ENCODE data around the gene CAMKMT.

The CAMKMT gene

DNA sequence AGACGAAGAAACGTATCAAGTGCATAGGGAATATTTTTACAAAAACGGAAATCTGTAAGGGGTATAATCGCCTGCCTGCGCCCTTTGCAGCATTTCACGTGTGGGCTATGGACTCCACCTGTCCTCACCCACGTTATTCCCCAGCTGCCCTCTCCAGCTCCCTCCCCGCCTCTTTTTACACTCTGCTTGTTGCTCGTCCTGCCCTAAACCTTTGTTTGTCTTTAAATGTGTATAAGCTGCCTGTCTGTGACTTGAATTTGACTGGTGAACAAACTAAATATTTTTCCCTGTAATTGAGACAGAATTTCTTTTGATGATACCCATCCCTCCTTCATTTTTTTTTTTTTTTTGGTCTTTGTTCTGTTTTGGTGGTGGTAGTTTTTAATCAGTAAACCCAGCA is 410.4 kb downstream of the CAMKMT start:
- DNase-seq (ENCODE audit: low spot score): no peak

DNA sequence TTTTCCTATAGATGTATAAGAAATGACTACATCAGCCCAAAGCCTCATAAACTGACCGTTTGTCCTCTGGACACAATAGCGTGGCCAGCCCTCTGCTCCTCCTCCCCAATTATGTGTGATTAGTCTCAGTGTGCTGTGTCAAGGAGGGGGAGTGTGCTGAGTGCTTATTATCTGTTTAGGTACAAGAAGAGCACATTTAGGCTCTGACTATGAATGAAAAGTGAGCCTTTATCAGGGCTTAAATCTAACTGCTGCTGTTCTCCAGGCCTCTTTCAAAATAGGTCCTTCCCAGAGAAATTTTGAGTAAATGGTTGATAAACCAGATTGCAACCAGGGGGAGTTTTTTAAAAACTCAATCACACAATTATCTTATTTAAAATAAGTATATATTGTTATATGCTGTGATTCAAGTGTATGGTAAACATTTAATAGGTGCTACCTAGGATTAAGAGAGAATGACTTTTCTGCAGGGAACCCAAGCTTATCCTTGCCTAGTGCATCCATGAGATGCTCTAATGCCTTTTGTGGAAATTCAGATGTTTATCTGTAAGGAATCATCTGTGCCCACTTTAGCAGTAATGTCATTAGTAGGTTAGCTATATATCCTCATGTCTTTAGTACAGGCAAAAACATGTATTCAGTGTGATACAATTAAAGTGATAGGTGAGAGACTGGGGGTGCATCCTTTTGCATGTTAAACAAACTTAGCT is 411.1 kb downstream of the CAMKMT start:
- DNase-seq (ENCODE audit: low spot score): no peak

DNA sequence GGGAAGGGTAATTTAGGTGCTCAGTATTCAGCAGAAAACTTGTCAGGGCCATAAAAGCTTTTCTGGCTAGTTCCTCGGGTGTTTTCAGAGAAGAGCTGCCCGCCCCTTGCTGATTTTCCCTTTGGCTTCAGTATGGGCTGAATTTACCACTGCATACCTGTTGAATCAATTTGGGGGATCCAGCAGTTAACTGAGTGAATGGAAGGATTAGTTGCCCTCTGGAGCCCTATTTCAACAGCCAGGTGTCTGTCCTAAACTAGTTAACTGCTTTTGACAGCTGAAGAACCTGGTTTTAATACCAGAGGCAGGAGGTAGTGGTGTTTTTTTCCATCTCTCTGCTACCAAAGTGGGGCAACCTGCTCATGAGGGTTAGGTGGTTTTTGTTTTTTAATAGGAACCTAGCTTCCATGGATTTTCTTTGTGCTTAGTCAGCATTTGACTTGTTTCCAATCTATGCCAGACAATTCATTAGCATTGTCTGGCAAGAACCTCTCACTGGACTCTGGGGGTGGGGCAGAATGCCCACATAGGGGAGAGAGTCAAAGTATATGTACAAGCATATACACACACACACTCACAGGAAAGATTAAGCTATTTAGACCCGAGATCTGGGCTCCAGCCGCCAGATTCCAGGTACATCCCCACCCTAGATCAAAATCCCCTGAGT is 413.2 kb downstream of the CAMKMT start:
- no peak for DNase-seq (ENCODE audit: low spot score)

DNA sequence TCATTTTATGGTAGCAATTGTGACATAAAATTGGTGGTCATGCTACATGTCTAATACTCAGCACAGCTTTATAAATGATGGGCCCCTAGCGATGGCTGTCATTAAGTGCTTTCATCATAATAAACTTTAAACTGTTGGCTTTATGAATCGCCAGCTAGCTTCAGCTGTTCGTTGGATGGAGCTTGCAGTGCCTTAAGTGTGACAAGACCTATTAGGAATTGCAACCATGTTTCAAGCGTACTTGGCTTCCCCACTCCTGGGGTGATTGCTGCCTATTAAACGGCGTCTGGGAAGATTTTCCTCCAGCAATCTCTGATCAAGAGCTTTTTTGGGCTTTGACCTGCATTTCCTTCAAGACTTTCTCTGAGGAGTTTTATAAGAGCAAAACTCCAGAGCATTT is 415.3 kb downstream of the CAMKMT start:
- no peak for DNase-seq (ENCODE audit: low spot score)

DNA sequence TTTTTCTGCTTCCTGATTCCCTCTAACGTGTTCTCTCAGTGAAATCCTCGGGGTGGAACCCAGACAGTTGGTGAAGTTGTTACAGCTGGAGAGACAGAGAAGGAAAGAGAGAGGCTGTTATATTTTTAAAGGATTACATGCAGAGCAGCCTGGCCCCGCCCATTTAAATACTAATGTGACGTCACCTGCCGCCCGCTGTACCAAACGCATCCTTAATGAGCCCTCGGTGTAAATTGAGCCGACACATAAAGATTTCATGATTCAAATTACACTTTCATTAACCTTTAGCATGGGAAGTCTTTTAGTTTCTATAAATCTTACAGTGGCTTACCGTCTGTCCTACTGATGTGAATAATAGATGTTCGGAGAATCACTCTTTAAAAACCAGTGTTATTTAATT is 415.8 kb downstream of the CAMKMT start:
- no peak for DNase-seq (ENCODE audit: low spot score)

DNA sequence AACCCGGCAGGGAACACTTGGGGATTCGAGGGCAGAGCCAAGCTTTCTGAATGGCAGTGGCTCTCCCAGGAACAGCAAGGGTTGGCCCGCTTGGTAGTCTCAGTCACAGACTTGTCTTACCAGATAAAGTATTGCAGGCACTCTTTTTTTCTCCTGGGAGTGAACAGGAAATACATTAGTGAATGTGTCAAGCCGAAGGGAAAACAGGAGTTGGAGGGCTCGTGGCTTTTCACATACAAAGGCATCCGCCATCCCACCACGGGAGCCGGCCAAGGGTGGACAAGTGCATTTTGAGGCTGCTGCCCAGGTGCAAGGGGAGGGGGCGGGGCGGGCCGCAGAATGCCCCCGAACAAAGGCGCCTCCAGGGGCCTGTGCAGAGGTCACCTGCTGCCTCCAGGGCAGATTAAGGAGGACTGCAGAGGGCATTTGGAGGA is 416.5 kb downstream of the CAMKMT start:
- no peak for DNase-seq (ENCODE audit: low spot score)

DNA sequence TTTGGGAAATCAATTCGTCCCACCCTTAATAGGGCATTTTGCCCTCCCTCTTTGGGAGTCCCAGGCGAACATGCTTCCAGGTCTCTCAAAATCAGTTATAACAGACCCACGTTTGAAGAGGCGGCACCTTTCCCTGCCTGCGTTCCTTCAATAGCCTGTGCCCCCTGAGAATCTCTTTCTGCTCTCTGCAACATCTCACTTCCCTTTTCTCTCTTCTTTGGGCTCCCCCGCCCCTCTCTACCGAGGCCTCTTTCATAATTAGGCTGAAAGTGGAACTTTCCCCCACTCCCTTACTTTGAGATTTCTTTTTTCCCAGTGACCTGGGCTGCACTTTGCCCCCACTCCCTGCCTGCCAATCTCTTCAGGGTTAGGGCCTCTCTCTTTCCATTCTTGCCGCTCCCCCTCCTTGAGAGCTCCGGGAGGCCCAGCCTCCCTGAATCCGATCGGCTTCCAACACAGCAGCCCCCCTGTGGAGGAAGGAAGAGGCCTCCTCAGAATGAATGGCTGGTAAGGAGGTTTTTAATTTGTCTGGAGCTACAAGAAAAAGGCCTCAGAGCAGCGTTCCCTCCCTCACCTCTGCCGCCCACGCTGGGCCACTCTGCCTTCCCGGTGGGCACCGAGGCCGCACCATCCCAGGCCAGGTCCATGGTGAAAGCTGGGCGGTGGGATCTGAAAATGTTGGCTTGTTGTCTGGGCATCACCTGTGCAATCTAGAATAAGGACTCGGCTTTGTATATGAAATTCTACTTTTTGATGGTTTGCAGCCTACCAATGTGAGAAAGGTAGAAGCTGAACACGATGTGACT is 417.1 kb downstream of the CAMKMT start:
- no peak for DNase-seq (ENCODE audit: low spot score)

DNA sequence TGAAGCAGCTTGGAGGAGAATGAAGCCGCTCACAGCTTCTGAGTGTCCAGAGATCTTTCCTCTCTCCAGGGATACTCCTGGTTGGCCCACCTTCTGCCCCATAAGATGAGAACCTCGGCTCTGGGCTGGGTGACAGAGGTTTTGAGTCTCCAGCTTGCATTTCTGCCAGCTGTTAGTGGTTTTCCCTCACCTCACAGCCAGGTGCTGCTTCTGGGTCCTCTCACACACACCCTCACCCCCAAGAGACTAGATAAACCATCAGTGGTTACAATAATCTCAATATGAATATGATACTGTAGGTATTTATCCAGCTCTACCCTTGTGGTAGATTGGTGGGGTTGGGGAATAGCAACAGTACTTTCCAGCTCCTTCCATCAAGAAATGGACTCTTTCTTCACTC is 418.0 kb downstream of the CAMKMT start:
- DNase-seq (ENCODE audit: low spot score): no peak

DNA sequence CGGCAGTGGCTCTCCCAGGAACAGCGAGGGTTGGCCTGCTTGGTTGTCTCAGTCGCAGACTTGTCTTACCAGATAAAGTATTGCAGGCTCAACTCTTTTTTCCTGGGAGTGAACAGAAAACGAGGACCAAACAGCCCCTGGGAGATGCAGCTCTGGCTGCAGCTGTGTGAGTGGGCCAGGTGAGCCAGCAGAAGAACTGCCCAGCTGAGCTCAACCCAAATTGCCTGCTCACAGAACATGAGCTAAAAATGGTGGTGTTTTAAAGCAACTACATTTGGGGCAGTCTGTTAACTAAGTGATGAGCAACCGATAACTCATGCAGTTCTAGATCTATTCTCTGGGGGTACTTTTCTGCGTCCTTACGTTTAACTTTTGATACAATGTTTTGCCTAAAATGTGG is 418.7 kb downstream of the CAMKMT start:
- no peak for DNase-seq (ENCODE audit: low spot score)

DNA sequence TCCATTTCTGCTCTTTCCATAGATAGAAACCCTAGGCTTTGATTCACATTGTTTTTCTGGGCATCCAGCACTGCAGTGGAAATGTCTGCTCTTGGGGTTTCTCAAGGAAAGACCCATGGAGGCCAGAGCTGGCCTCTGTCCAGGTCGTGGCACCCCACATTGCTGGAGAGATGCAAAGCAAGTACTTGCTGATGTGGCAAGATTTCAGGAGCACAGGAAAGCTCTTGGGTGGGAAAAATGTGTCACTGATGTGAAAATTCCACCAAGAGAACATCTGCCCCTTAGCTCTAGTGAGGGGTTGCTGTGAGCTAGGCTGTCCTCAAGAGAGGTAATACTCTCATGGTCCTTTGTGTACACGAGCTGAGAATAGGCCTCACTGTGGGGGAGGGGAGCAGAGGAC is 423.7 kb downstream of the CAMKMT start:
- DNase-seq (ENCODE audit: low spot score): no peak

DNA sequence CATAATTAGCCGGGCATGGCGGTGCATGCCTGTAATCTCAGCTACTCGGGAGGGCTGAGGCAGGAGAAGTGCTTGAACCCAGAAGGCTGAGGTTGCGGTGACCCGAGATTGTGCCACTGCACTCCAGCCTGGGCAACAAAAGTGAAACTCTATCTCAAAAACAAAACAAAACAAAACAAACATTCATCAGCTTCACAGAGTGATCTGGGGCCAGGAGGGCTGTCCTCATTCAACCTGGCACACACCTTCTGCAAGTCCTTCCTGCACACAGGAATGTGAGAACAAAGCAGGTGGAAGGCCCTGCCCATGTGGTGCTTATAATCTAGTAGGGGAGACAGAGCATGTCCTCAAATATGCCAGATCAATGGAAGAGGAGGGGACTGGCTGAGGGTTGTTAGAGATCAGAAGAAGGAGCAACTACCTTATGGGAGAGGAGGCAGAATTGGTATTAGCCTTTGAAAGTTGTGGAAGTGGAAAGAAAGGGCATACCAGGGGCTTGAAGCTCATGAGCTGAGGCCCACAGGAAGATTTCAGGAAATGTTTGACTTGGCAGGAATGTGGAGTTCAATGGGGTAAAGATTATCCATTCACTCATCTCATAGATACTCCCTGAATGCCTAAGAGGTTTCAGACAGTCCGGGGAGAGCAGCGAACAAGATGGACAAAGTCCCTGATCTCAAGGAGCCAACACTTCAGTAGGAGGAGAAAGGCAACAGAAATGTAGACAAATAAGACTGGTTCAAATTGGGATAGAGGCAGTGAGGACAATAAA is 424.5 kb downstream of the CAMKMT start:
- no peak for DNase-seq (ENCODE audit: low spot score)

DNA sequence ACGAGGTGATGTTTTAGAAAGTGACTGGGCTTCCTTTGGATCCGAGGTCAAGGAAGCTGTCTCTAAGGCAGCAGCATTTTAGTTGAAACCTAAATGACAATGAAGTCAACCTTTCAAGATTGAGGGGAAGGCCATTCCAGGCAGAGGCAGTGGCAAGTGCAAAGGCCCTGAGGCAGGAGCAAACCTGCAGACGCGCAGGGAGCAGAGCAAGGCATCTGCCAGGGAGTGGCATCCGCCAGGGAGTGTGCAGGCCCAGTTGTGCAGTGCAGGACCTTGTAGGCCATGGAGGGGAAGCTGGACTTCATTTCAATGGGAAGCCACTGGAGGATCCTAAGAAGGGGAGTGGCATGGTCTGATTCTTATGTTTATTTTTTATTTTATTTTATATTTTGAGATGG is 425.1 kb downstream of the CAMKMT start:
- DNase-seq (ENCODE audit: low spot score): no peak

DNA sequence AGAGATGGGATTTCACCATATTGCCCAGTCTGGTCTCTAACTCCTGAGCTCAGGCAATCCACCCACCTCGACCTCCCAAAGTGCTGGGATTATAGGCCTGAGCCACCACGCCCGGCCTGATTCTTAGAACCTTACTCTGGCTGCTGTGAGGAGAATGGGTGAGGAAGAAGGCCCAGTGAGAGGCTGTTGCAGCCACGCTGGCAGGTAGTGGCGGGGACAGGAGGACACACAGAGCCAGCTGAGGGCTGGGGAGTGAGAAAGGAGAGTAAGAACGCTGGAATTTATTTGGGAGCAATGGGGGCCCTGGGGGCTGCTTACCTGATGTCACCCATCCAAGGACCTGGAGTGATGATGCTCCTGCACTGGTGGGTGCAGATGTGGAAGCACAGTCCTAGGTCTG is 425.9 kb downstream of the CAMKMT start:
- no peak for DNase-seq (ENCODE audit: low spot score)

DNA sequence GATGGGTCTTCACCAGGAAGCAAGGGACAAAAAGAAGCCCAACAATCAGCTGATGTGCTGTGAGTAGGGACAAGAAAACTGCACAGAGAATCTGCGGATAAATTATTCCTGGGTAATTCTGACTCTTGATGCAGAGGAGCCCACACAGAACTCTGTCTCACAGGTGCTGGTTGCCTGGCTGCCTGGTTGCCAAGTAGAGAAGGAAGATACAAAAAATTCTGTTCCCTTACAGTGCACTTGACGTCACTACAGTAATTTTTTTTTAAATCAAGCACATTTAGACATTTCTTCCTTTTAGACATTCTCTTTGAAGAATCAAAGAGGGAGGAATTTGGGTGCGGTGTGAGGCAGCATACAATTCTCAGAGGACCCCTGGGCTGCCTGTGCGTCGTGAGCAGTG is 427.7 kb downstream of the CAMKMT start:
- no peak for DNase-seq (ENCODE audit: low spot score)

DNA sequence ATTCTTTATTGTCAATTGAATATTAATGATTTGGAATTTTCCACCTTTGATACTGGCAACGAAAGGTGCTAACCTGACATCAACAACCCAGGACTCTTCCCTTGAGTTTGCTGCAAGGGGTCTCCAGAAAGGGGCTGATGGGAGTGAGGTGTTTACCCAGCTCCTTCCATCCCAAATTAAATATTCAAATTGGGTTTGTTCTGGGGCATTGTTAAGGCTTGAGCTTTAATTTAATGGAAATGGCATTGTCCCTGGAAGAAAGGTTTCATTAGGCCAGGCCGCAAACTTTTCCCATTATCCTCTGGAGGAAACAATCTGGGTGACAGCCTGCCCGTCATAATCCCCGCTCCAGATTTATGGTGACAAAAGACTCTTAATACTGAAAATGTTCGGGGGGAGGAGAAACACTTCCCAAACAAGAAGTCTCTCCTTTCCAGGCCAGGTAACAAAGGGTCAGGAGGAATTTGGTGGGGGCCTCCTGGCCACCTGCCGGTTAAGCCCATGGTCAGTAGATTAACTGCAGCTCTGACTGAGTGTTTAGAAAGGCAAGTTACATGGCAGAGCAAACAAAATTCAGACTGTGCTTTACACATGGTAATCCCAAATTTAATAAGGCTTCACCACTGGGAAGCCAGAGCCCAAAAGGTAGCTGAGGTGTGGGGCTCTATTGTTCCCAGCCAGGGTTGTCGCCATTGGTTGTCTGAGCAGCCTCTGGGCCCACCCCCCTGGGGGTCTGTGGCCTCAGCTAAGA is 428.4 kb downstream of the CAMKMT start:
- no peak for DNase-seq (ENCODE audit: low spot score)

DNA sequence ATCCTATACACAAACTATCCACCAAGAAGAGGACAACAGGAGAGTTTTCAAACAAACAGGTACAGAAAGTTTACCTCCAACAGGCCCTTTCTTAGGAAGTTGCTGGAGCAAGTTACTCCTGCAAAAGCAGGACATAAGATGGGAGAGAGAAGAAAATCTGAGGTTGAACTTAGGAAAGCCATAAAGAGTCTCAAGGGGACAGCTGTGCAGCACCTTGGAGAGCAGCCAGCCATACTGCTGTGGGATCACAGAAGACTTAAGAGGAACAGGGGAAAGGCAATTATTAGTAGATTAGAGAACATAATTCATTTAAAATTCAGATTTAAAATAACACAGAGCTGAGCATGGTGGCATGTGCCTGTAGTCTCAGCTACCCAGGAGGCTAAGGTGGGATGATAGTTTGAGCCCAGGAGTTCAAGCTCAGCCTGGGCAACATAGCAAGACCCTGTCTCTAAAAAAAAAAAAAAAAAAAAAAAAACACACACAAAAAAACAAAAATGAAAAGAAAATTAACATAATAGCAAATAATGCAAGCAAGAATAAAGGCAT is 431.6 kb downstream of the CAMKMT start:
- no peak for DNase-seq (ENCODE audit: low spot score)

DNA sequence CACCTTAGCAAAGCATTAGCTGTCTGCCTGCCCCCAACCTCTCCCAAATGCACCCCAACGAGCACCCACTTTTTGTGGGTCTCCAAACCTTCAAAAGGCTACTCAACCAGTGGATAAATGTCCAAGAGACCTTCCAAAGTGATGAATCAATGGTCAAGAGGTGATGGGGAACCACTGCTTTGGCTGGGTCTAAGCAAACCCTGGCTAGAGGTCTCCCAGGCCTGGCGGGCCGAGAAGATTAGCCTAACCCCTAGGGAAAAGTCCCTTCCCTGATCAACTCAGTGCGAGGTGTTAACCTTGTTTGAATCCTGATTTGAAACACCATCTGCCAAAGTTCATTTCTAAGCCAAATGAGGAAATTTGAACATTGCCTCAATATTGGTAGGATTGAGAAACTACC is 435.0 kb downstream of the CAMKMT start:
- DNase-seq (ENCODE audit: low spot score): no peak

DNA sequence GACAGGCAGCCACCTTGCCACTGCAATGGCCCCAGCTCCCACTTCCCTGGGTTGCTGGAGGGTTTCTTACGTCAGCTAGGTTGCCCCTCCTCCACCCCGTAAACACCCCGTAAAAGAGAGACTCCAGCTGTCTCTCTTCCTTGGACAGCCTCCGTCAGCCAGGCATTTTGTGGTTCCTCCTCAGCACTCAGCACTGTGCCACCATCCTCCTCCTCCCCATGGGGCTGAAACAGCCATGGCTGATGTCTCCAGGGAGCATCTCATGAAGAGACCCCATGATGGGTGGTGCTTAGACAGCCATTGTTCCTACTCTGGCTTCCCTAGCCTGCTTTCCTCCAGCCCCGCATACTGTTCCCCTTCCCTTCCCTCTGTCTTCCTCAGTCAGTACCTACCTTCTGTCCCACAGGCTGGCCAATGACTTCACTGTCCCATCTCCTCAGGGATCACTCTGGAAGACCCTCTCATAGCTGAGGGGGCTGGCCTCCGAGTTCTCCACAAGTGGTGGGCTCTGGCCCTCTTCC is 436.5 kb downstream of the CAMKMT start:
- no peak for DNase-seq (ENCODE audit: low spot score)

DNA sequence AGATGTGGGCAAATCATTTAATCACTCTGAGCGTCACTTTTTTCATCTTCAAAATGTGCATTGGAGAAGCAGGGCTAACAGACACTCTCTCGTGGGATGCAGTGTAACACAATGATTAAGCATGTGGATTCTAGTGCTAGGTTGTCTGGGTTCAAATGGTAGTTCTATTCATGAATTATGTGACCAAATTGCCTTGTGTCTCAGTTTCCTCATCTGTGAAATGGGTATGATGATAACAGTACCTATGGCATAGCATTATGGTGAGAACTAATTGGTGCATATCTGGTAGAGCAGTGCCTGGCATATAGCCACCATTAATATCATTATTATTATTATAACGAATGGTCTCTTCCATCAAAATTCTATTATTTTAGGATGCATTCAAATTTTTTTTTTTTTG is 437.4 kb downstream of the CAMKMT start:
- DNase-seq (ENCODE audit: low spot score): no peak

DNA sequence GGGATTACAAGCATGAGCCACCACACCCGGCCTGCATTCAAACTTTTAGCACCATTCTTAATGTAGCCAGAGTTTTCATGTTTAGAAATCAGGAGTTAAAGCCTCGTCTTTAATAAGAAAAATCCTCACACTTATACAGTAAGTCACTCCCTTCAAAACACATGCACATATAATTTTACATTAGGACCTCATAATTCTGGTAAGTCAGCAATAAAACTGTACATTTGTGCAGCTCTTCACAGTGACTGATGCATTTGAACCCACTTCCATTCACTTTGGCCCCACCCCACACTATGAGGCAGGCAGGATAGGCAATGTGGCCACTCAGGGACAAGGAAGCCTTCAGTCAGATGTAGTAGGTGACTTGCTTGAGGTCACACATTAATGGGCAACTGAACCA is 438.0 kb downstream of the CAMKMT start:
- no peak for DNase-seq (ENCODE audit: low spot score)

DNA sequence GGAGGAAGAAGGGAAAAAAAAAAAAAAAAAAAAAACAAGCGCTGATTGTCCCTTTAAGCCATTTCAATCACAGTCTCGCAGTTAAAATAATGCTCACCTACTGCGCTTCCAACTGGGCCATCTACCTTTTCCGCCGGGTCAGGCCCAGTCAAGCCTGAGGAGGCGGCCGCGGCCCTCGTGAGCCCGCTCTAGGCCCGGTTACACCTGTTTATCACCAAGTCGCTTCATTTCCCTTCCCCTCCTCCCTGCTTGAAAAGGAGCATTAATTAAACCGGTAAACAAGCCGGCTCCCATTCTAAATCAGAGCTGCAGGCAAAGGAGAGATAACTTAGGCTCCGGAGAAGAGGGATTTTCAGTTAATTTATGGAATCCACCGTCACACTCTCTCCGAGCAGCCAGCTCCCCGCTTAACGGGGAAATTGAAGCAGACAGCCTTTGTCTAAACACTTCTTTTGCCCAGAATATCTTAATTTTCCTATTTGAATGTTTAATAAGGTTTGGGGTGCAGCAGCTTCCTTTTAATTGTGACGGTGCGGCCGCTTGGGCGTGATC is 439.6 kb downstream of the CAMKMT start:
- DNase-seq (ENCODE audit: low spot score): no peak
